RWPE2 (cell line): ENCODE data around the gene CFAP58.
A peak's percentile ranks its signal among the peaks of the same experiment; 100 is the strongest.

Source experiments
- ATAC-seq: fragments of 200-7000 bp; cut with Tn5 transposase; 3 replicates; pipeline ENCODE4 v1.9.1; 2021; ENCODE audit warnings: low read depth
- DNase-seq: peaks from one replicate; pipeline ENCODE4 v3.0.0-alpha.2; 2020; ENCODE audit warnings: low spot score
- H3K27ac ChIP-seq: fragments of 450-650 bp; 2 replicates; pipeline ENCODE4 v1.5.1; 2017; ENCODE audit warnings: mild to moderate bottlenecking; ENCODE audit not compliant: poor library complexity, severe bottlenecking
- H3K27me3 ChIP-seq: fragments of 250-450 bp; sonication (Bioruptor Pico); 2 replicates; pipeline ENCODE4 v1.5.1; 2021; ENCODE audit warnings: mild to moderate bottlenecking, moderate library complexity; ENCODE audit not compliant: insufficient read depth, poor library complexity, severe bottlenecking
- H3K36me3 ChIP-seq: fragments of 250-450 bp; sonication (Bioruptor Pico); 2 replicates; pipeline ENCODE4 v1.5.1; 2020; ENCODE audit warnings: low read depth, mild to moderate bottlenecking, moderate library complexity
- H3K4me1 ChIP-seq: fragments of 250-450 bp; sonication (Bioruptor Pico); 2 replicates; pipeline ENCODE4 v1.5.1; 2021; ENCODE audit warnings: mild to moderate bottlenecking, moderate library complexity; ENCODE audit not compliant: insufficient read depth, poor library complexity, severe bottlenecking
- H3K4me3 ChIP-seq: fragments of 250-450 bp; sonication (Bioruptor Pico); 2 replicates; pipeline ENCODE4 v1.5.1; 2021; ENCODE audit warnings: mild to moderate bottlenecking, moderate library complexity; ENCODE audit not compliant: severe bottlenecking
- H3K9me3 ChIP-seq: fragments of 250-450 bp; sonication (Bioruptor Pico); 2 replicates; pipeline ENCODE4 v1.5.1; 2021; ENCODE audit warnings: mild to moderate bottlenecking, moderate library complexity; ENCODE audit not compliant: severe bottlenecking
- TF ChIP-seq, protein P1 (sequence below): fragments of 450-650 bp; IDR thresholded peaks from one replicate; pipeline ENCODE4 v1.5.1; 2017; ENCODE audit warnings: mild to moderate bottlenecking, moderate library complexity; ENCODE audit not compliant: poor library complexity, severe bottlenecking

CFAP58 gene

DNA sequence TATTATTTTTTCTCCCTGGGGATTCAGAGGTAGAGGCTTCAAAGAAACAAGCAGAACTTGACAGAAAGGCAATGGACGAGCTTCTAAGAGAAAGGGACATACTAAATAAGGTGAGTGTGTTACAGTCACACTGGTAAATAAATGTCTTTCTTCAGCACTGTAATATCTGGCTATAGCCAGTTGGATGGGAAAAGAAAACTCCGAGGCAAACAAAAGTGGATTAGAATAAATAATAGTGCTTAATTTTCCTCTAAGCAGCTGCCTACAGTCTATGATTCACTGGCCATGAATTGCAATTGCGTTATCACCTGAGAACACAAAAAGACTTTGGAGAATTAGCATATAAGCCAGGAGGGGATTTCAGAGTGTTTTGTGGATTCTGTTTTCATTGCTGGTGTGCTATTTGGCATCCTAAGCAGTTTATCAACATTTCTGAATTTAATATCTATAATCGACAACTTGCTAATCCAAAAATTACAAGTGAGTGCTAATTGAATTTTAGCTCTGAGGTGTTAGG lies 23.2 kb downstream of the CFAP58 start:
- Histone ChIP-seq H3K9me3 (peaks cover 2% of the 10 kb centered on the region), H3K36me3 (no peaks in the 10 kb centered on the region), H3K4me3 (no peak overlapping the region), H3K4me1 (no peaks in the 10 kb centered on the region), H3K27me3 (peaks cover 10% of the 10 kb centered on the region), H3K27ac (no peak overlapping the region)
- DNase-seq (no peak), ATAC-seq (0 out of 3 replicates have a peak, but pooled peaks have one; percentile 31)
- TF ChIP-seq, protein P1, sequence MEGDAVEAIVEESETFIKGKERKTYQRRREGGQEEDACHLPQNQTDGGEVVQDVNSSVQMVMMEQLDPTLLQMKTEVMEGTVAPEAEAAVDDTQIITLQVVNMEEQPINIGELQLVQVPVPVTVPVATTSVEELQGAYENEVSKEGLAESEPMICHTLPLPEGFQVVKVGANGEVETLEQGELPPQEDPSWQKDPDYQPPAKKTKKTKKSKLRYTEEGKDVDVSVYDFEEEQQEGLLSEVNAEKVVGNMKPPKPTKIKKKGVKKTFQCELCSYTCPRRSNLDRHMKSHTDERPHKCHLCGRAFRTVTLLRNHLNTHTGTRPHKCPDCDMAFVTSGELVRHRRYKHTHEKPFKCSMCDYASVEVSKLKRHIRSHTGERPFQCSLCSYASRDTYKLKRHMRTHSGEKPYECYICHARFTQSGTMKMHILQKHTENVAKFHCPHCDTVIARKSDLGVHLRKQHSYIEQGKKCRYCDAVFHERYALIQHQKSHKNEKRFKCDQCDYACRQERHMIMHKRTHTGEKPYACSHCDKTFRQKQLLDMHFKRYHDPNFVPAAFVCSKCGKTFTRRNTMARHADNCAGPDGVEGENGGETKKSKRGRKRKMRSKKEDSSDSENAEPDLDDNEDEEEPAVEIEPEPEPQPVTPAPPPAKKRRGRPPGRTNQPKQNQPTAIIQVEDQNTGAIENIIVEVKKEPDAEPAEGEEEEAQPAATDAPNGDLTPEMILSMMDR = no peak

DNA sequence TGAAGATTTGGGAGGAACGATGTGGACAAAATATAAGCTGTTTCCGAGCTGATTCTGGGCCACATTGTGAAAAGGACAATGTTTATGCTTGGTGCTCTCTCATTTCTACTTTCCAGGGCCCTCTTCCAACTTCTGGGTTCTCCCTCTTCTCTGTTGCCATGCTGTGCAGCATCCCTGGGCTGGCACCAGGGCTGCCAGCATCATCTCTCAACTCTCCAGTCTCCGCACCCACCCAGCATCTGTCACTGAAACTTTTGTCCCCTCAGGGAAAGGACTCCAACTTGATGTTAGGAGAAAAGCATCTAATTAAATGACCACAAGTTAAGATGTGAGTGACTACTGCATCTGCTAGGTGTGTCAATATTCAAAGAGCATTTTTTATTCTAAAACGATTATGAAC lies 26.7 kb downstream of the CFAP58 start:
- no peaks in the 10 kb centered on the region for H3K36me3 ChIP-seq
- no peaks in the 10 kb centered on the region for H3K9me3 ChIP-seq
- no peaks in the 10 kb centered on the region for H3K4me1 ChIP-seq
- DNase-seq (no peak), ATAC-seq (no peak)
- peaks cover 3% of the 10 kb centered on the region for H3K27me3 ChIP-seq
- no peak overlapping the region for H3K27ac ChIP-seq
- no peak overlapping the region for H3K4me3 ChIP-seq
- TF ChIP-seq, protein P1 = no peak

DNA sequence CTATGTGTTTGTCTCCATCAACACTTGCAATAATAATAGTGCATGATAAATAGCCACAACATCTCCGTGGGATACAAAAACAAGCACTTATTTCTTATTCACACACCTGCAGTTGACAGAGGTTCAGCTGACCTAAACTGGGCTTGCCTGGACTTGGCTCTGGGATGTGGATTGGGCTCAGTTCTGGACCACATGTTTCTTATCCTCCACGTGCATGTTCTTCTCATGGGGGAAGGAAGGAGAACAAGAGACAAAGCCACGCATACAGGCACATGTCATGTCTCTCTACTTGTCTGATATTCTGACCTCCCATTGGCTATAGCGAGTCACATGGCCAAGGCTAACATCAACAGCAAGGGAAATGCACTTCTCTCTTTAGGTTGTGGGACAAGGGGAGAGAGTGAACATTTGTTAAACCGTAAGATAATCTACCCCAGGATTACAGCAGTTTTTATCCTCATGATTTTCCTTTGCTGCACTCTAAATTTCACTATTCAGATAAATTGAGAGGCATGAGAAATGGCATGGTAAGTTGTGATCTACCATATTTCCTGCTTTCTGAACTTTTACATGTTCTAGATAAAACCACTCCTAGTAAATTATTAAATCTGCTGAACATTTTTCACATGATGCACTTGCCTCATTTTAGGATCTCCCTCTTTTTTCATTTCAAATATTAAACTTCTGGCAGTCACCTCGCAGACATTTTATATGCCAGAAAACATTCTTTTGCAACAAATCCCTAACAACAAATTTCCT lies 33.7 kb downstream of the CFAP58 start:
- H3K4me1 ChIP-seq = peaks cover 9% of the 10 kb centered on the region
- TF ChIP-seq, protein P1 = no peak
- no peaks in the 10 kb centered on the region for H3K36me3 ChIP-seq
- ATAC-seq (no peak), DNase-seq (no peak)
- no peaks in the 10 kb centered on the region for H3K9me3 ChIP-seq
- no peak overlapping the region for H3K27ac ChIP-seq
- no peak overlapping the region for H3K4me3 ChIP-seq
- no peaks in the 10 kb centered on the region for H3K27me3 ChIP-seq

DNA sequence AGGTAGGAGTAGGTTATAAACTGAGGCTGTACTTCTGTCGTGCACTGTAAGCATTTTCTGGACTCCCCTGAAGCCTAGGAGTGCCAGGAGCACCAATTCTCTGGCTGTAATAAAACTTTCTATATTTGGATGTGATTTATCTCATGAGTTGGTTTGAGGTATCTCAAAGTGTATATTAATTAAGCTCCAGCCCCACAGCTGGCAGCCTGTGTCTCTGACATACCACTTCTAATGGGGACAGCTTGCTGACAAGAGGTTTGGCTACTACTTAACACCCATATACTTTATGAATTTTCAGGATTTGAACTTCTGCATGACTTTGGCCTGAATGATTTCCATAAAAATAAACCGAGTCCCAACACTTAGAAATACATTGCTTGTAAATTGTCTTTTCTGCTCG lies 35.2 kb downstream of the CFAP58 start:
- H3K9me3 ChIP-seq = no peaks in the 10 kb centered on the region
- H3K4me1 ChIP-seq = peaks cover 9% of the 10 kb centered on the region
- no peak for ATAC-seq
- H3K27ac ChIP-seq = no peak overlapping the region
- DNase-seq = no peak
- no peaks in the 10 kb centered on the region for H3K27me3 ChIP-seq
- TF ChIP-seq, protein P1 = no peak
- no peak overlapping the region for H3K4me3 ChIP-seq
- no peaks in the 10 kb centered on the region for H3K36me3 ChIP-seq
